K562 (cell line): ENCODE results near the gene SLC49A4. TPM values are rescaled to one million over a fixed set of nuclear protein-coding genes. Genes with fewer than 3 reads are reported as not detected.
A peak's percentile ranks its signal among the peaks of the same experiment; 100 is the strongest.

Experiments used
- BRF1 ChIP-seq: IDR thresholded peaks from 3 replicates; pipeline ENCODE4 v1.6.1; 2011; ENCODE audit warnings: borderline replicate concordance, mild to moderate bottlenecking; ENCODE audit not compliant: insufficient read length; ENCODE audit errors: extremely low read depth
- CBX8 ChIP-seq: fragments of 200-600 bp; sonication (generic); IDR thresholded peaks from 2 replicates; pipeline ENCODE4 v1.6.1; 2012; ENCODE audit warnings: borderline replicate concordance, mixed run types, low read depth, mild to moderate bottlenecking, moderate library complexity, mixed read lengths, low read length, control low read depth, inconsistent platforms; ENCODE audit not compliant: poor library complexity, severe bottlenecking; ENCODE audit errors: extremely low read depth
- E2F3 ChIP-seq: fragments of 250-450 bp; sonication (Bioruptor Pico); IDR thresholded peaks from 2 replicates; pipeline ENCODE4 v1.4.0; 2020; ENCODE audit warnings: mild to moderate bottlenecking
- FOXJ3 ChIP-seq: sonication (generic); formaldehyde crosslinking; IDR thresholded peaks from 2 replicates; pipeline ENCODE4 v1.4.0; 2020; ENCODE audit warnings: mild to moderate bottlenecking, missing genetic modification reagents
- HOMEZ ChIP-seq: fragments of 250-450 bp; sonication (Bioruptor Pico); IDR thresholded peaks from 2 replicates; pipeline ENCODE4 v1.4.0; 2020; ENCODE audit warnings: mild to moderate bottlenecking, moderate library complexity
- IRF9 ChIP-seq: fragments of 450-650 bp; IDR thresholded peaks from 2 replicates; pipeline ENCODE4 v1.6.1; 2016; ENCODE audit warnings: missing biosample characterization, missing genetic modification characterization
- KAT7 ChIP-seq: sonication (generic); formaldehyde crosslinking; IDR thresholded peaks from 2 replicates; pipeline ENCODE4 v1.8.0; 2022; ENCODE audit warnings: missing genetic modification reagents, mild to moderate bottlenecking, borderline replicate concordance
- MAFG ChIP-seq: fragments of 450-650 bp; conservative IDR thresholded peaks from 2 replicates; pipeline ENCODE4 v1.6.1; 2016; ENCODE audit warnings: missing genetic modification characterization, missing compliant biosample characterization
- PTRF ChIP-seq: fragments of 450-650 bp; IDR thresholded peaks from 2 replicates; pipeline ENCODE4 v1.6.1; 2016; ENCODE audit warnings: mild to moderate bottlenecking, missing genetic modification characterization, missing compliant biosample characterization
- RAD51 ChIP-seq: fragments of 450-650 bp; IDR thresholded peaks from 2 replicates; pipeline ENCODE4 v1.7.1; 2016; ENCODE audit warnings: low read depth, mild to moderate bottlenecking, borderline replicate concordance
- TGIF2 ChIP-seq: sonication (generic); formaldehyde crosslinking; IDR thresholded peaks from 2 replicates; pipeline ENCODE4 v1.8.1; 2022; ENCODE audit warnings: mild to moderate bottlenecking, missing genetic modification reagents, moderate library complexity
- ZC3H4 ChIP-seq: sonication (generic); formaldehyde crosslinking; IDR thresholded peaks from 2 replicates; pipeline ENCODE4 v1.9.0; 2021; ENCODE audit warnings: missing genetic modification reagents, borderline replicate concordance
- ZNF316 ChIP-seq: fragments of 450-650 bp; IDR thresholded peaks from 2 replicates; pipeline ENCODE4 v1.6.1; 2016
- polyA plus RNA-seq, 8 experiments: library from polyadenylated mRNA; depleted of rRNA in 4 of 8; stranded (reverse) in 5 of 8; unstranded in 3 of 8; fragments of >200 nt; fragmentation: Nextera tagmentation in 2 of 8; fragmentation: Illumina TruSeq in 1 of 8; extraction: Ambion mirVana in 2 of 8; extraction: Trizol in 1 of 8; gene quantifications; 2 replicates each; pipeline versions ENCODE4 v1.2.1 to v1.2.3, GENCODE V29; 2011 to 2014; ENCODE audit warnings: inconsistent platforms in 1 of 8, missing spikeins in 1 of 8
- total RNA-seq, 7 experiments: library from RNA; depleted of rRNA in 6 of 7; stranded (reverse); fragments of >200 nt in 6 of 7; fragmentation: Illumina TruSeq in 2 of 7; extraction: Trizol in 2 of 7; gene quantifications; 2 replicates each; pipeline versions ENCODE4 v1.2.1 to v1.2.3, GENCODE V29; 2011 to 2021; ENCODE audit warnings: low replicate concordance in 1 of 7
- TF ChIP-seq, protein P1 (sequence below): fragments of 150-350 bp; conservative IDR thresholded peaks from 2 replicates; pipeline ENCODE4 v1.6.1; 2014; ENCODE audit warnings: low read length

SLC49A4 gene
- total and polyA plus RNA-seq, 9 of the 15 experiments (the other 6 are each of a cell fraction or from before 2014, with no cell fraction given), result 0.15 to 1.3 (median 0.83) TPM

GRCh38 chr3:122893754-122894668, 99.1 kb downstream of the SLC49A4 start (continued):
- TF ChIP-seq IRF9 (tag), result no peak
- no peak for TF ChIP-seq ZC3H4 (CRISPR knock-in tag)
- TF ChIP-seq MAFG, result peak; percentile 48; the same call in 1 of the 2 replicates
- TF ChIP-seq ZNF316, result peak; percentile 73
- TF ChIP-seq RAD51, result no peak
- TF ChIP-seq CBX8, result peak; percentile 43
- TF ChIP-seq HOMEZ (CRISPR knock-in tag), result no peak
- TF ChIP-seq, protein P1, sequence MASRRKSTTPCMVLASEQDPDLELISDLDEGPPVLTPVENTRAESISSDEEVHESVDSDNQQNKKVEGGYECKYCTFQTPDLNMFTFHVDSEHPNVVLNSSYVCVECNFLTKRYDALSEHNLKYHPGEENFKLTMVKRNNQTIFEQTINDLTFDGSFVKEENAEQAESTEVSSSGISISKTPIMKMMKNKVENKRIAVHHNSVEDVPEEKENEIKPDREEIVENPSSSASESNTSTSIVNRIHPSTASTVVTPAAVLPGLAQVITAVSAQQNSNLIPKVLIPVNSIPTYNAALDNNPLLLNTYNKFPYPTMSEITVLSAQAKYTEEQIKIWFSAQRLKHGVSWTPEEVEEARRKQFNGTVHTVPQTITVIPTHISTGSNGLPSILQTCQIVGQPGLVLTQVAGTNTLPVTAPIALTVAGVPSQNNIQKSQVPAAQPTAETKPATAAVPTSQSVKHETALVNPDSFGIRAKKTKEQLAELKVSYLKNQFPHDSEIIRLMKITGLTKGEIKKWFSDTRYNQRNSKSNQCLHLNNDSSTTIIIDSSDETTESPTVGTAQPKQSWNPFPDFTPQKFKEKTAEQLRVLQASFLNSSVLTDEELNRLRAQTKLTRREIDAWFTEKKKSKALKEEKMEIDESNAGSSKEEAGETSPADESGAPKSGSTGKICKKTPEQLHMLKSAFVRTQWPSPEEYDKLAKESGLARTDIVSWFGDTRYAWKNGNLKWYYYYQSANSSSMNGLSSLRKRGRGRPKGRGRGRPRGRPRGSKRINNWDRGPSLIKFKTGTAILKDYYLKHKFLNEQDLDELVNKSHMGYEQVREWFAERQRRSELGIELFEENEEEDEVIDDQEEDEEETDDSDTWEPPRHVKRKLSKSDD, result no peak
- TF ChIP-seq FOXJ3 (CRISPR knock-in tag), result no peak
- no peak for TF ChIP-seq TGIF2 (CRISPR knock-in tag)
- no peak for TF ChIP-seq E2F3 (CRISPR knock-in tag)
- TF ChIP-seq BRF1, result no peak
- TF ChIP-seq PTRF (tag), result no peak
- TF ChIP-seq KAT7, result no peak
- TF ChIP-seq, all 486 proteins: peak for 4
